ENCODE results near the gene RAB28.
A peak's percentile ranks its signal among the peaks of the same experiment; 100 is the strongest.

The RAB28 gene

GRCh38 chr4:13493793-13494192, 9.7 kb upstream of the RAB28 start:
- no peak for TF ChIP-seq CTCF (IDR thresholded peaks at IDR 0.05; ENCODE audit: extremely low read depth, insufficient read depth, missing control alignments)
- in situ Hi-C loops (cut with MboI; ENCODE audit: low pct_unique_long_range_greater_than_20kb, low sequenced_read_pairs, unreplicated experiment): no loop called here
- no peak for DNase-seq (ENCODE audit: low spot score)

GRCh38 chr4:13492747-13493146, 8.6 kb upstream of the RAB28 start:
- DNase-seq (ENCODE audit: low spot score): no peak
- no peak for TF ChIP-seq CTCF (IDR thresholded peaks at IDR 0.05; ENCODE audit: extremely low read depth, insufficient read depth, missing control alignments)
- in situ Hi-C loops (cut with MboI; ENCODE audit: low pct_unique_long_range_greater_than_20kb, low sequenced_read_pairs, unreplicated experiment): no loop called here

- no peak for DNase-seq (ENCODE audit: low spot score)
- TF ChIP-seq CTCF (IDR thresholded peaks at IDR 0.05; ENCODE audit: extremely low read depth, insufficient read depth, missing control alignments): no peak
- in situ Hi-C loops (cut with MboI; ENCODE audit: low pct_unique_long_range_greater_than_20kb, low sequenced_read_pairs, unreplicated experiment): no loop called here
Observed at GRCh38 chr4:13484749-13485221, 645 bp upstream of the RAB28 start.

GRCh38 chr4:13483768-13484121, 395 bp downstream of the RAB28 start:
- no peak for TF ChIP-seq CTCF (IDR thresholded peaks at IDR 0.05; ENCODE audit: extremely low read depth, insufficient read depth, missing control alignments)
- DNase-seq (ENCODE audit: low spot score): peak; percentile 31
- in situ Hi-C loops (cut with MboI; ENCODE audit: low pct_unique_long_range_greater_than_20kb, low sequenced_read_pairs, unreplicated experiment): no loop called here

- no peak for TF ChIP-seq CTCF (IDR thresholded peaks at IDR 0.05; ENCODE audit: extremely low read depth, insufficient read depth, missing control alignments)
- DNase-seq (ENCODE audit: low spot score): peak; percentile 4
- in situ Hi-C loops (cut with MboI; ENCODE audit: low pct_unique_long_range_greater_than_20kb, low sequenced_read_pairs, unreplicated experiment): no loop called here
Observed at GRCh38 chr4:13483136-13483767, 888 bp downstream of the RAB28 start.

- no peak for TF ChIP-seq CTCF (IDR thresholded peaks at IDR 0.05; ENCODE audit: extremely low read depth, insufficient read depth, missing control alignments)
- DNase-seq (ENCODE audit: low spot score): no peak
- in situ Hi-C loops (cut with MboI; ENCODE audit: low pct_unique_long_range_greater_than_20kb, low sequenced_read_pairs, unreplicated experiment): no loop called here
Observed at GRCh38 chr4:13481569-13481968, 2.6 kb downstream of the RAB28 start.
